Kidney epithelial cell (primary cell): ENCODE measurements around the gene PIGK. TPM values are rescaled to one million over a fixed set of nuclear protein-coding genes. Genes with fewer than 3 reads are reported as not detected.
A peak's percentile ranks its signal among the peaks of the same experiment; 100 is the strongest.

Experiments
- DNase-seq: peaks from one replicate; pipeline ENCODE4 v3.0.0-alpha.2; 2010; ENCODE audit warnings: low read depth
- H3K27me3 ChIP-seq: 2 replicates; pipeline ENCODE4 v1.6.0; 2011; ENCODE audit warnings: low read length; ENCODE audit not compliant: control insufficient read depth, insufficient read depth
- H3K36me3 ChIP-seq: 2 replicates; pipeline ENCODE4 v1.5.1; 2011; ENCODE audit warnings: low read length; ENCODE audit not compliant: control insufficient read depth, insufficient read depth
- H3K4me3 ChIP-seq: 2 replicates; pipeline ENCODE4 v1.5.1; 2011; ENCODE audit warnings: low read depth, mild to moderate bottlenecking, control low read depth, low read length
- CTCF ChIP-seq: IDR thresholded peaks from 2 replicates; pipeline ENCODE4 v1.5.1; 2011; ENCODE audit warnings: mild to moderate bottlenecking, moderate library complexity, low read length, control low read depth, inconsistent platforms; ENCODE audit not compliant: insufficient read depth, poor library complexity, severe bottlenecking
- total RNA-seq: library from RNA; depleted of rRNA; stranded (reverse); fragments of >200 nt; gene quantifications from 2 replicates; pipeline ENCODE4 v1.2.3, GENCODE V29; 2015

PIGK gene
- total RNA-seq, 1 donor from 2014 or later: 20.1 TPM

DNA sequence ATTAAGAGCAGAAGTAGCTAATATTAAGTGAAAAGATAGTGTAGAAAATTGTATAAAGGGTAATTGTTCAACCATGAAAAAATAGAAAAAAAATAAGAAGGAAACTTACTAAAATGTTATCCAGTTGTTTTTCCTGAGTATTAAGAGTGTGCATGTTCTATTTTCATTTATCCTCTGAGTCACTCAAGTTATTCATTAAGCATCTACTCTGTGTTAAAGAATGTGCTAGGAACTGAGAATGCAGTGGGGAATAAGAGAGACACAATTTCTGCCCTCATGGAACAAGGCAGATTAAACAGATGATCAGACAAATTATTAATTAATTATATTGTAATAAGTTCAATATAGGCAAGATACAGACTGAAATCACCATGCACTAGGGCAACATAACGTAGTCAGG lies 10.8 kb upstream of the PIGK start:
- H3K4me3 ChIP-seq: no peak overlapping the region
- H3K27me3 ChIP-seq: no peaks in the 10 kb centered on the region
- DNase-seq: peak; percentile 47
- no peaks in the 10 kb centered on the region for H3K36me3 ChIP-seq
- no peak for TF ChIP-seq CTCF

DNA sequence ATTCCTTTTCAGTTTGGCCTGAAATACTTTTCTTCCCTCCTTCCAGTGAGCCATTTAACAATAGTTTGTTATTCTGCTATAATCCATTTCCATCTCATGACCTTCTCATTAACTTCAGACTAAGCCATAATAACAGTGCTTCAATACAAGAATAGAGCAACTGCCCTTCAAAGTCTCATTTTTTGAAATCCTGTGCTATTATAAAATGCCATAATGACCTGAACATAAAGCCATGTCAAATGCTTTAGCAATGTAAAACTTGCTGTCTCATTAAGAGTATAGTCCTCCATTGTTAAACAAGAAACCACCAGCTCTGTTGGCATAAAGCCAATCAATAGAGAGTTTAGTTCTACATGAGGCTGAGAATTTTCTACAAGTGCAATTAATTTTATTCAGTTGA lies 9.6 kb upstream of the PIGK start:
- no peak for TF ChIP-seq CTCF
- Histone ChIP-seq H3K4me3 (no peak overlapping the region), H3K27me3 (no peaks in the 10 kb centered on the region), H3K36me3 (no peaks in the 10 kb centered on the region)
- no peak for DNase-seq

DNA sequence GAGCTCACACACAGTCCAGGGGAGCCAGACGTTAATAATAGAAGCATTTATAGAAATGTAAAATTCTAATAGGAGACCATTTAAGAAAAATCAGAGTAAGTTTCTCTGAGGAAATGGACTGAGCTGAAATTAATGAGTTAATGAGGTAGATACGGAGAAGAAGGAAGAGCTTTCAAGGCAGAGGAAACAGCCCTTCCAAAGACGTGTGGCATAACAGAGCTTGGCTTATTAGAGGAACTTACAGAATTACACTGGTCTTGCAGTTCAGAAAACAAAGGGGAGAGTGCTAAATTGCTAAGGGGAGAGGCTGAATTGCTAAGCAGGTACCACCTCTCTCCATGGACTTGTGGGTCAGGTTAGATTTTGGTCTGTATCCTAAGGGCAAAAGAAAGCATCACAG lies 8.2 kb upstream of the PIGK start:
- H3K4me3 ChIP-seq: no peak overlapping the region
- no peaks in the 10 kb centered on the region for H3K27me3 ChIP-seq
- no peaks in the 10 kb centered on the region for H3K36me3 ChIP-seq
- DNase-seq: no peak
- TF ChIP-seq CTCF: no peak

GRCh38 chr1:77222496-77222895 lies 3.3 kb upstream of the PIGK start:
- TF ChIP-seq CTCF: no peak

GRCh38 chr1:77220687-77221463 lies 1.6 kb upstream of the PIGK start:
- TF ChIP-seq CTCF: no peak
- Histone ChIP-seq H3K36me3 (no peaks in the 10 kb centered on the region), H3K4me3 (no peak overlapping the region), H3K27me3 (no peaks in the 10 kb centered on the region)
- peak; percentile 56 for DNase-seq

More at GRCh38 chr1:77222496-77222895, 3.3 kb upstream of the PIGK start:
- Histone ChIP-seq H3K36me3 (no peaks in the 10 kb centered on the region), H3K4me3 (no peak overlapping the region), H3K27me3 (no peaks in the 10 kb centered on the region)
- no peak for DNase-seq
